DMS153 treated with DMSO at 0.1 percent for 48 hours (cell line): Measurements from ENCODE around the gene PLXNA2.

ENCODE experiments used
- DNase-seq: peaks from one replicate; lab custom pipeline; 2025; ENCODE audit not compliant: unreplicated experiment; lab: John Stamatoyannopoulos, UW

Gene PLXNA2

GRCh38 chr1:208243967-208244916 is at the start of gene PLXNA2:
PLXNA2 (minus strand) TSS chr1:208244384; CDS start chr1:208217922, 26,462 bp downstream.
- peak; percentile 89 for DNase-seq

GRCh38 chr1:208292908-208293307 is 48.7 kb upstream of the PLXNA2 start:
- no peak for DNase-seq

- DNase-seq, result no peak
These were observed 47.9 kb upstream of the PLXNA2 start for GRCh38 chr1:208291923-208292711.

- DNase-seq, result no peak
These were observed 46.9 kb upstream of the PLXNA2 start for GRCh38 chr1:208291129-208291528.

GRCh38 chr1:208289716-208290115 is 45.5 kb upstream of the PLXNA2 start:
- DNase-seq, result no peak

DNA sequence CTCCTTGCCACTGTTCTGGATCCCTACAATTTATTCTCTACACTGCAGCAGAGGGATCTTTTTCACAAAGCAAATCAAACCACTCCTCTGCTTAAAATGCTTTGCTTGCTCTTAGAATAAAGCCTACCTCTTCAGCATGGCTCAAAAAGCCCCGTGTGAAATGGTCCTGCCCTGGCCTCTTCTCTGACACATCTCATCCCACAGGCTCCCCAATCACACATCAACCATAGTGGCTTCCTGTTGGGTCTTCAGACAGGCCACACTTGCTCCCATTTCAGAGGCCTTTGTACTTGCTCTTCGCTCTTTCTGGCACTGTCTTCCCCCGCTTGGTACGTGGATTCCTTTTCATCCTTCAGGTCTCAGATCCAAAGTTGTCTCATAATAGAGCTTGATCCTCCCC is 44.3 kb upstream of the PLXNA2 start:
- DNase-seq, result no peak

DNA sequence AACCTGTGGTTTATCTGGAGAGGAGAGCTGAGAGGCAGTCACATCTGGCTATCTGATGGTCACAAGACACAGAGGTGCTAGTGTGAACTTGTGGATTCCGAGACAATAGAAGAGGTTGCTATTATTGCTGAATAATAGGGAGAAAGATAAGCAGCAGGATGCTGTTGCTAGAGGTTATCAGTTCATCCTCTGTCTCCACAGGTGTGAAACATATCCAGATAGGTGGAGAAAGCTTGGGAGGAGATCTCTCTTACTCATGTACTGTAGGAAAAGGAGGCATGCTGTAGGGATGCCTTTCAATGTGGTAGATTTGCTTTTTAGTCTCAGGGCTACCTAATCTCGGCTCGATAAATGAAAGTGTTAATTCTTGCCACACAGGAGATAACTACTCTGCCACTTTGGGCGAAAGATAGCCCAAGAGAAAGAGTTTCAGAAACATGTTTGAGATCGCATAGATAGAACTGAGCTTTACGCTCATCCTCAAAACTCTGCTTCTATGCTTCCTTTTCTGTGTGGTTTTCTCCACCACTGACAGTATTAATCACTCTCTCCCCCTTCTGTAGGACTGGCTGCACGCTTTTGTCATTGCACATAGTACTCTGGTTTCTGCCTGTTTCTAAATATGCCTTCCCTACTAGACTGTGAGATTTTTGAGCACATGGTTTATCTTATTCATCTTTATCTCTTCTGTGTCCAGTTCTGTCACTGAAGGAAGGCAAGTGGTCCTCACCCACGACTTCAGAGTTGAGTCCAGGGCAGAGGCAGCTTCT is 36.7 kb upstream of the PLXNA2 start:
- no peak for DNase-seq

- DNase-seq, result no peak
These were observed 35.8 kb upstream of the PLXNA2 start for GRCh38 chr1:208279826-208280588.

DNA sequence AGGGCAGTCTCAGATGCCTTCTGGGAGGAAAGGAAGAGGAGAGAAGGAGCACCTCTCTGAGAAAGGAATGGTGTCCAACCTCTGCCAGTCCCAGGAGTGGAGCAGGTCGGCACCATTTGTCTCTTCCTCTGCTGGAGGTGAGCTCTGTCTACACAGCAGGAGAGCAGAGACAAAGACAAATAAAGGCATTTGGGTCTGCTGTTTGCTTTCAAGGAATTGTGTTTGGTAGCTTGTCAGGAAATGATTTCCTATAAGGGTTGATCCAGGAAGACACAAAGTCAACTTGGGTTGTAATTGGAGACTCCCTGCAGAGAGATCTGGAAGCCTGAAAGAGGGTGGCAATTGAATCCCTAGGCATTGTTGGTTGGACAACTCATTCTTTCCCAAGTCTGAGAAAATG is 34.5 kb upstream of the PLXNA2 start:
- no peak for DNase-seq

- DNase-seq, result no peak
These were observed 32.7 kb upstream of the PLXNA2 start for GRCh38 chr1:208276757-208277435.

- DNase-seq, result no peak
These were observed 30.9 kb upstream of the PLXNA2 start for GRCh38 chr1:208275083-208275482.

- no peak for DNase-seq
These were observed 29.3 kb upstream of the PLXNA2 start for GRCh38 chr1:208273386-208274017.

- DNase-seq, result no peak
These were observed 28.5 kb upstream of the PLXNA2 start for GRCh38 chr1:208272713-208273112.

GRCh38 chr1:208272311-208272710 is 28.1 kb upstream of the PLXNA2 start:
- DNase-seq, result no peak

- no peak for DNase-seq
These were observed 27.1 kb upstream of the PLXNA2 start for GRCh38 chr1:208271236-208271635.

GRCh38 chr1:208270651-208271141 is 26.5 kb upstream of the PLXNA2 start:
- DNase-seq, result no peak

GRCh38 chr1:208269338-208269666 is 25.1 kb upstream of the PLXNA2 start:
- no peak for DNase-seq

DNA sequence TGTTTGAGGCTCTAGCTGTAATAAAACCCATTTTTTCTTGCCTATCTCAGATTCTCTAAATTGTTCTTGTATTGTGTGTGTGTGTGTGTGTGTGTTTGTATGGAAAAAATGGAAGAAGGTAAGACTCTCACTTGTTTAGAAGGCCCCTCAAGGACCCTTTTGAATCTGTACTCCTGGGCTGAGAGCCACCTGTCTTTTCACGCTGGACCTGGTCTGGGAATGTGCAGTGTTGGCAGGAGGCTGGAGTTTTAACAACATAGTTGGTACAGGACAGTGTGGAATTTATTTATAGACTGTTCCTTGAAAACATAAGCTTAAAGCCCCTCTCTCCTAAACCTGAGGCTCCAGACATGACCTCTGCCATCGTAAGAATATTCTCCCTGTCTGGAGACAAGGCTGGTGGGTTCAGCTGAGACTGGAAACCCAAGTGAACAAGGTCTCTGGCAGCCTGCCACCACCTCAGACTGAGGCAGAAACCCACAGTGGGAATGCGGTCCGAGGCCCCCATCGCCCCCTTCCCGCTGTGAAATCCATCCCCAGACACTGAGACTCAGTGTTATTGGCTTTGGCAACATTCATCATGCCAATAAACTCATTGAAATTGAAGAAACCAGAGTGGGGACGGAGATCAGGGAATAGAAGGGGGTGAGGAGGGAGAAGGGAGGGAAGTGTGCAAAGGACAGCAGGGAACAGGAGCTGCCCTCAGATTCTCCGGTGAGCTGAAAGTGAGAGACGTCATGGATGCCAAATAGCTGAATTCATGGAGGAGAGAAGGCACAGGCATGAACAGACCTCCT is 24.6 kb upstream of the PLXNA2 start:
- DNase-seq, result no peak

- DNase-seq, result no peak
These were observed 21.3 kb upstream of the PLXNA2 start for GRCh38 chr1:208265525-208265924.
